GM18505 (cell line): ENCODE data around the gene LPCAT4.
"Not testable (repeated sequence)": the region's sequence is repeated elsewhere in the genome, so short reads cannot be mapped to it uniquely, and the experiment has no call there.

Experiments used
- ATAC-seq: cut with Tn5 transposase; IDR thresholded peaks from one replicate; pipeline ENCODE4 v1.9.1; 2021; ENCODE audit not compliant: unreplicated experiment
- POLR2A ChIP-seq: IDR thresholded peaks from 4 replicates; pipeline ENCODE4 v1.6.1; 2011; ENCODE audit warnings: borderline replicate concordance; ENCODE audit not compliant: insufficient read depth, insufficient read length; ENCODE audit errors: extremely low read depth

Gene LPCAT4

DNA sequence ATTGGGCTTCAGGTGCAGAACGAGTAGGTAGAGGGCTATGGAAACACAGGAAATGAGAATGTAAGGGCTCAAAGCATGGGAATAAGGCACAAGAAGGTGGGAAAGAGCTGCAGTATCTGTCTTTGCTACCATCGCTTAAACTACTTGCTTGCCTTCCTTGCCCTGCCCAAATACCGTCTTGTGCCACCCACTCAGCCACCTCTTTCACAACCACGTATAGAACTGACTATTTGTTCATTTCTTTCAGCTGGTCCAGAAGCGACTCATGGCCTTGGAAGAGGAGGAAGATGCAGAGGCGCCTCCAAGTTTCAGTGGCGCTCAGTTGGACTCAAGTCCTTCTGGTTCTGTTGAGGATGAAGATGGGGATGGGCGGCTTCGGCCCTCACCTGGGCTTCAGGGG, 11.8 kb downstream of the LPCAT4 start:
- ATAC-seq = no peak
- no peak for TF ChIP-seq POLR2A

DNA sequence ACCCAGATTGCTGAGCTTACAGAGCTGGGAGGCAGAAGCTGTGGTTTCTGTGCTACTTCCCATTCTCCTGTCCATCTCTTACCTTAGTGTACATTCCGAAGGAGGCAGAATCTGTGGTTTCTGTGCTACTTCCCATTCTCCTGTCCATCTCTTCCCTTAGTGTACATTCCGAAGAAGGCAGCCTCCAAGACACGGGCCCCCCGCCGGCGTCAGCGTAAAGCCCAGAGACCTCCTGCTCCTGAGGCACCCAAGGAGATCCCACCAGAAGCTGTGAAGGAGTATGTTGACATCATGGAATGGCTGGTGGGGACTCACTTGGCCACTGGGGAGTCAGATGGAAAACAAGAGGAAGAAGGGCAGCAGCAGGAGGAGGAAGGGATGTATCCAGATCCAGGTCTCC, 12.7 kb downstream of the LPCAT4 start:
- ATAC-seq = no peak
- no peak for TF ChIP-seq POLR2A

DNA sequence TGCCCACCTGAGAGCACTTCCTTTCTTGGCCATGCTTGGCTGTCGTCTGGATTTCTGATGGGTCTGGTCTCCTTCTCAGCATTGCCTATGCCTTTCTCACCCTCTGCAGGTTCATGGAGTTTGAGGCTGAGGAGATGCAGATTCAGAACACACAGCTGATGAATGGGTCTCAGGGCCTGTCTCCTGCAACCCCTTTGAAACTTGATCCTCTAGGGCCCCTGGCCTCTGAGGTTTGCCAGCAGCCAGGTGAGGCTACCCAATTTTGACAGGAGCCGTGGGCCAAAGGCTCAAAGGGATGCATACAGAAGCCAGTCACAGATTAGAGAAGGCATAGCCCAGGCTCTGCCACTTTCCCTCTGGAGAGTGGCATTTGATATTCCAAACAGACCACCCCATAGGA, 13.4 kb downstream of the LPCAT4 start:
- no peak for TF ChIP-seq POLR2A

DNA sequence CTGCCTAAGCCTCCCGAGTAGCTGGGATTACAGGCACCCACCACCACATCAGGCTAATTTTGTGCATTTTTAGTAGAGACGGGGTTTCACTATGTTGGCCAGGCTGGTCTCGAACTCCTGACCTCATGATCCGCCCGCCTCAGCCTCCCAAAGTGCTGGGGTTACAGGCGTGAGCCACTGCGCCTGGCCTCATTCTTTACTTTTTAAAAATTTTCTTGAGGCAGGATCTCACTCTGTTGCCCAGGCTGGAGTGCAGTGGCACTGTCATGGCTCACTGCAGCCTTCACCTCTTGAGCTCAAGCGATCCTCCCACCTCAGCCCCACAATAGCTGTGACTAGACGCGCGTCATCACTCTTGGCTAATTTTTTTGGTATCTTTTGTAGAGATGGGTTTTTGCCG, 14.0 kb downstream of the LPCAT4 start:
- not testable (repeated sequence) for ATAC-seq

More for the DNA sequence above, 13.4 kb downstream of the LPCAT4 start:
- no peak for ATAC-seq

DNA sequence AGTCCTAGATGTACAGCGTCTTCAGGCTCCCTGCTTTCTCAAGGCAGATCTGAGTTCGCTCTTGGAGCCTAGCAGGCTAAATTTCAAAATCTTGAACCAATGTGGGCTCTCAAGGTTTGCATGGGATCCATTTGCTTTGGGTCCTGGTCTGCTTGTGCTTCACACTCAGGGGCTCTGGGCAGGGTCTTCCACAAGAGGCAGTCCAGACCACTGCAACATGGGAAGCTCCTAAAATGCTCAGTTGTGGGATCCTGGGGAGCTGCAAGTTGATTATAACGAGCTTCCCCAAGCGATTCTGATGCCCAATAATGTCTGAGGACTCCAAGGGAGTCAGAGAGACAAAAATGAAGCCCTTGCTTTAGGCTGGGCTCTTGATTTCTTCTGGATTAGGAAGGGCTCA, 17.2 kb downstream of the LPCAT4 start:
- TF ChIP-seq POLR2A = no peak
- ATAC-seq = no peak

DNA sequence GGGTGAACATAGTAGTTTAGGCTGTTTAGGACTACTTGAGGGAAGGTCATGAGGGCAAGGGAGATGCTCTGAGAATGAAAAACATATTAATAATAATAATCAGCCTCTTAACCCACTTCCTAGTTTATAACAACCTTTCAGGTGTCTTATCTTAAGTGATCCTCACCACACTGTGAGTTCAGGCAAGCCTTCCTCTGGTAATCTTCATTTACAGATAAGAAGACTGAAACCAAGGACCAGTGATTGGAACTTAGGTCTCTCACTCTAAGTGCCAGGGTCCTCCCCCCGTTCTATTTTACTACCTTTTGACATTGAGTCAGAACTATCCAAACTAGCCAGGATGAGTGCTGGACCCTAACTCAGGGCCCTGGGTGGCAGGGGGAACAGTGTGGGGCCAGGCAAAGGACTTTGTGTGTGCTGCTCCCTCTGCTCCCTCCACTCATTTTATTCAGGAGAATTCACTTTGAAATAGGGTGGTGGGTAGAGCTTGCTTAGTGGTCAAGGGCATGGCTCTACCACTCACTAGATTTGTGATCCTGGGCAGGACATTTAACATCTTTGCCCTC, 18.2 kb downstream of the LPCAT4 start:
- TF ChIP-seq POLR2A = no peak
- no peak for ATAC-seq

DNA sequence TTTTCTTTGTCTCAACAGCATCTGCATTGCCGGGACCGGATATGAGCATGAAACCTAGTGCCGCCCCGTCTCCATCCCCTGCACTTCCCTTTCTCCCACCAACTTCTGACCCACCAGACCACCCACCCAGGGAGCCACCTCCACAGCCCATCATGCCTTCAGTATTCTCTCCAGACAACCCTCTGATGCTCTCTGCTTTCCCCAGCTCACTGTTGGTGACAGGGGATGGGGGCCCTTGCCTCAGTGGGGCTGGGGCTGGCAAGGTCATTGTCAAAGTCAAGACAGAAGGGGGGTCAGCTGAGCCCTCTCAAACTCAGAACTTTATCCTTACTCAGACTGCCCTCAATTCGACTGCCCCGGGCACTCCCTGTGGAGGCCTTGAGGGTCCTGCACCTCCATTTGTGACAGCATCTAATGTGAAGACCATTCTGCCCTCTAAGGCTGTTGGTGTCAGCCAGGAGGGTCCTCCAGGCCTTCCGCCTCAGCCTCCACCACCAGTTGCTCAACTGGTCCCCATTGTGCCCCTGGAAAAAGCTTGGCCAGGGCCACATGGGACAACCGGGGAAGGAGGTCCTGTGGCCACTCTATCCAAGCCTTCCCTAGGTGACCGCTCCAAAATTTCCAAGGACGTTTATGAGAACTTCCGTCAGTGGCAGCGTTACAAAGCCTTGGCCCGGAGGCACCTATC, 18.9 kb downstream of the LPCAT4 start:
- no peak for TF ChIP-seq POLR2A
- no peak for ATAC-seq

DNA sequence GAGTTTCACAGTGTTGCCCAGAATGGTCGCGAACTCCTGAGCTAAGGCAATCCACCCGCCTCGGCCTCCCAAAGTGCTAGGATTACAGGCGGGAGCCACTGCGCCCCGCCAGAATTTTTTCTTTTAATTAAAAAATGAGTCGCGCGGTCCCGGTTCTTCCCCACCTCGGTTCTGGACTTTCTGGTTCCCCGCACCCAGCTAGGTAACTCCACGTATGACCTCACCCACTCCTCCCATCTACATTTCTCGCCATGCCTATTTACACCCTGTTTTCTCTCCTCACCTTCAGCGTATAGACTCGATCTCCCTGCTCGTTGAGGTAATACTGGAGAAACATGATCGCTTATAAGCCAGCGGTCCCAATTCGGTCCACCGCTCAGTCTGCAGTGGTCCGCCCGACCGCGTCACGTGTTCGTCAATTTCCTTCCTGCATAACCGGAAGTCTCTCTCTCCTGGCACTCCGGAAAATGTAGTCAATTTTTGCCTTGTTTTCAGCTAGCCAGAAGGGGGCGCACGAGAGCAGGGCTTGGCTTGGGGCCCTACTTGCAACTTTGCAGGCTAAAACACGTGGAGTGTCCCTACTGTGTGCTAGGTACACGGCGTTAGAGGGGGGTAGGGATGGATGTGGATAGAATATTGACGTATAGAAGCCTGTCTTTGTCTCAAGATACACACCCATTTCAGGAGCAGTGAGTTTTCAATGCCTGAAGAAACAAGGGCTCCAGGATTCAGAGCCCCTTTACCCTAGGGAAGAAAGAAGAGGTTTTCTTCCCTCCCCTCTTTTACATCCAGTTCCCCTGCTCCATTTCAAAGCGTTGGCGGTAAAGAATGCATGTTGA, 24.0 kb downstream of the LPCAT4 start, which contains the start of the genes NOP10 and NUTM1:
Gene NOP10, minus strand, starts transcription at position 400 of the 839 bp plus-strand sequence. Its CDS starts 63 bp downstream, at position 337.
Gene NUTM1, plus strand, starts transcription at position 579 of the 839 bp plus-strand sequence. CDS start 382 bp downstream, outside the sequence.
- ATAC-seq = peak; percentile 81
- peak; percentile 94 for TF ChIP-seq POLR2A

DNA sequence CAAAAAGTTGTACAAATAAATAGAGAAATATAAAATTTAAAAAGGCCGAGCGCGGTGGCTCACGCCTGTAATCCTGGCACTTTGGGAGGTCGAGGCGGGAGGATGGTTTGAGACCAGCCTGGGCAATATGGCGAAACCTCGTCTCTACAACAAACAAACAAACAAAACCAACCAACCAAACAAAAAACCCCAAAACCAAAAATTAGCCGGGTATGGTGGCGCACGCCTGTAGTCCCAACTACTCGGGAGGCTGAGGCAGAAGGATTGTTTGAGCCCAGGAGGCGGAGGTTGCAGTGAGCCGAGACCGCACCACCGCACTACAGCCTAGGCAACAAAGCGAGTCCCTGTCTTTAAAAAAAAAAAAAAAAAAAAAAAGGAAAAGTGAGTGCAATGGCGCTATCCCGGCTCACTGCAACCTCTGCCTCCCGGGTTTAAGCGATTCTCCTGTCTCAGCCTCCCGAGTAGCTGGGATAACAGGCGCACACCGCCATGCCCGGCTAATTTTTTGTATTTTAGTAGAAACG, 24.7 kb downstream of the LPCAT4 start:
- not testable (repeated sequence) for ATAC-seq

DNA sequence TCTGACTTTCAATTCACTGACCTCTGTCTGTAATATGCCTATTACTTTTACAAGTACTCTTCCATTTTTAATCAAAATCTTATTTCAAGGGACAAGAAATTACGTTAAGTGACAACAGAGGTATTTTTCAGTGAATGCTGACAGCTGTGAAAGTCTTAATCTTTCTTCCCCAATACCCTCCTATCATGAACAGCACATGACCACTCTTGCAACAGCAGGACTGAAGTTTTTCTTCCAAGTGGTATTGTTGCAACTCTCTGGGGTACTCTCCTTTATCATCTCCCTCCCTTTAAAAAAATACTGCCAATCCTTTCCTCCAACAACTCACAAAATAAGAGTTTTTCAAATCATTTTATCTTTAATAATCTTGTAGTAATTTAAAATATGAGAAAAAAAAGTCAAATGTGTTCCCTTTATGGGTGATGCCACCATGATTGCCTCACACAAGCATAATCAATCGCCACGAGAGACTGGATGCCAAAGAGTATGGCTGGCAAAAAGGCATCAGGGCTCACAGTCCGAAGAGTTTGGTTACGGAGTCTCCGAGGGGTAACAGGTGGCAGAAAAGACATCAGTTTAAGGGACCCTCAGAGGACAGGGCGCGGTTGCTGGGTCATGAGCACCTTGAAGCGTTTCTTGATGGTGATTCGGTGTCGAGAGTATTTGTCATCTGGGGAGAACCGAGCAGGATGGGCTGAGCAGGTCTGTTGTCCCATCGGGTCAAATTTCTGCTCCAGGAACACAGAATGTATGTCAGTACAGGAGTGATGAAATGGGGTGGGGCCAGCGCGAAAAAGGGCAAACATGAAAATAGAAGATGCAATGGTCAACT, 25.4 kb downstream of the LPCAT4 start:
- no peak for ATAC-seq
- no peak for TF ChIP-seq POLR2A

DNA sequence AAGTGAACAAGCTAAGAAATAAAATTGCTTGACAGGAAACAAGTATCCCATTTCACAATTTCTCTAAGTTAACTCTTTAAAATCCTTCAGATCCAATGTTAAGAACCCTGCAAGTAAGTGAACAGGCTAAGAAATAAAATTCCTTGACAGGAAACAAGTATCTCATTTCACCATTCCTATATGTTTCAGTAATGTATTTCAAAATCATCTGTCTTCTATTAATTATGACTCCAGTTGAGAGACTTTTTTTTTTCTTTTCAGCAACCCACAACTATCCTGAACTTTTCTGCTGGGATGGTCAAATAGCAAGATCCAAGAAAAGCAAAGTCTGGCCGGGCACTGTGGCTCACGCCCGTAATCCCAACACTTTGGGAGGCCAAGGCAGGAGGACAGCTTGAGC, 27.1 kb downstream of the LPCAT4 start:
- no peak for TF ChIP-seq POLR2A
- no peak for ATAC-seq

DNA sequence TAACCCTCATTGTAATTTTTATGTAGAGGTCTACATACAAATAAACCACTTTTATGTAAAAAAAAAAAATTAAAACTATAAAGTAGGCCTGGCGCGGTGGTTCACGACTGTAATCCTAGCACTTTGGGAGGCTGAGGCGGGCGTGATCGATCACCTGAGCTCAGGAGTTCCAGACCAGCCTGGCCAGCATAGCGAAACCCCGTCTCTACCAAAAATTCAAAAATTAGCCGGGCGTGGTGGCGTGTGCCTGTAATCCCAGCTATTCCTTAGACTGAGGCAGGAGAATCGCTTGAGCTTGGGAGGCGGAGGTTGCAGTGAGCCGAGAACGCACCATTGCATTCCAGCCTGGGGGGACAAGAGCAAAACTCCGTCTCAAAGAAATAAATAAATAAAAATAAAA, 28.6 kb downstream of the LPCAT4 start:
- no peak for TF ChIP-seq POLR2A
- no peak for ATAC-seq
